ENCODE results near the gene IL12B. TPM values are rescaled to one million over a fixed set of nuclear protein-coding genes. Genes with fewer than 3 reads are reported as not detected.
A peak's percentile ranks its signal among the peaks of the same experiment; 100 is the strongest.

Gene IL12B
- total RNA-seq, 3 donors from 2014 or later (not counting 1 experiment from before 2014, with no cell fraction given): not detected

- no peaks in the 10 kb centered on the region for H3K27me3 Mint-ChIP-seq (ENCODE audit: low read depth in 2 of 2)
- TF ChIP-seq CTCF (IDR thresholded peaks at IDR 0.05): no peak
- Histone ChIP-seq H3K27me3 (ENCODE audit: control insufficient read depth, insufficient read depth, low read length) (no peaks in the 10 kb centered on the region), H3K9me3 (ENCODE audit: control insufficient read depth, insufficient read depth, low read length) (peaks cover 4% of the 10 kb centered on the region), H3K27ac (ENCODE audit: low read length) (no peak overlapping the region), H3K4me1 (ENCODE audit: control insufficient read depth, insufficient read depth, low read length) (peaks cover 44% of the 10 kb centered on the region), H3K4me3 (ENCODE audit: low read length) (no peak overlapping the region), H3K36me3 (ENCODE audit: control insufficient read depth, insufficient read depth, low read length) (no peaks in the 10 kb centered on the region)
- H3K27ac Mint-ChIP-seq: no peak overlapping the region
- H3K9me3 Mint-ChIP-seq: no peaks in the 10 kb centered on the region
- H3K36me3 Mint-ChIP-seq: no peaks in the 10 kb centered on the region
- ATAC-seq: no peak
- DNase-seq: no peak
- H3K4me1 Mint-ChIP-seq: peaks cover 60 to 64% of the 10 kb centered on the region in 2 donors
- intact Hi-C loops (cut with micrococcal nuclease): loop anchor here (10.0 kb wide), 1 partner anchor 435 kb away; no protein-coding TSS in a partner anchor
- 94% methylated on average over 2 of the region's 2 CpGs for WGBS (ENCODE audit: insufficient coverage)
- no peak overlapping the region for H3K4me3 Mint-ChIP-seq
Measured at GRCh38 chr5:159339460-159339859, 9.2 kb upstream of the IL12B start.

- intact Hi-C loops (cut with micrococcal nuclease): loop anchor here (10.0 kb wide), 1 partner anchor 437 kb away; no protein-coding TSS in a partner anchor
Measured at GRCh38 chr5:159338118-159338517, 7.8 kb upstream of the IL12B start.

GRCh38 chr5:159337016-159337955 lies 7.0 kb upstream of the IL12B start:
- H3K27ac ChIP-seq (ENCODE audit: low read length): peak overlapping the region; percentile 36
- no peak overlapping the region for H3K4me3 ChIP-seq (ENCODE audit: low read length)
- 9% methylated on average over 1 of the region's 1 CpG for WGBS (ENCODE audit: insufficient coverage)
- no peaks in the 10 kb centered on the region for H3K27me3 ChIP-seq (ENCODE audit: control insufficient read depth, insufficient read depth, low read length)
- Mint-ChIP-seq H3K27ac (peak overlapping the region; percentile 63 to 69), H3K4me3 (peak overlapping the region; percentile 69), H3K9me3 (no peaks in the 10 kb centered on the region), H3K27me3 (ENCODE audit: low read depth in 2 of 2) (no peaks in the 10 kb centered on the region), H3K36me3 (no peaks in the 10 kb centered on the region), H3K4me1 (peaks cover 54 to 55% of the 10 kb centered on the region in 2 donors)
- H3K9me3 ChIP-seq (ENCODE audit: control insufficient read depth, insufficient read depth, low read length): no peaks in the 10 kb centered on the region
- DNase-seq (peak in 1 of 2 donors; percentile 65), ATAC-seq (peak in 2 of 3 donors; percentile 21 to 49)
- H3K36me3 ChIP-seq (ENCODE audit: control insufficient read depth, insufficient read depth, low read length): no peaks in the 10 kb centered on the region
- intact Hi-C loops (cut with micrococcal nuclease): loop anchor here (10.0 kb wide), 1 partner anchor 438 kb away; no protein-coding TSS in a partner anchor
- no peak for TF ChIP-seq CTCF (IDR thresholded peaks at IDR 0.05)
- H3K4me1 ChIP-seq (ENCODE audit: control insufficient read depth, insufficient read depth, low read length): peaks cover 41% of the 10 kb centered on the region

More at GRCh38 chr5:159338118-159338517, 7.8 kb upstream of the IL12B start:
- no peaks in the 10 kb centered on the region for H3K27me3 Mint-ChIP-seq (ENCODE audit: low read depth in 2 of 2)
- no peak for TF ChIP-seq CTCF (IDR thresholded peaks at IDR 0.05)
- Histone ChIP-seq H3K36me3 (ENCODE audit: control insufficient read depth, insufficient read depth, low read length) (no peaks in the 10 kb centered on the region), H3K27ac (ENCODE audit: low read length) (peak overlapping the region; percentile 36), H3K4me1 (ENCODE audit: control insufficient read depth, insufficient read depth, low read length) (peaks cover 44% of the 10 kb centered on the region), H3K4me3 (ENCODE audit: low read length) (no peak overlapping the region), H3K9me3 (ENCODE audit: control insufficient read depth, insufficient read depth, low read length) (no peaks in the 10 kb centered on the region), H3K27me3 (ENCODE audit: control insufficient read depth, insufficient read depth, low read length) (no peaks in the 10 kb centered on the region)
- DNase-seq (no peak), ATAC-seq (no peak)
- H3K27ac Mint-ChIP-seq: peak overlapping the region; percentile 63 to 69
- H3K4me3 Mint-ChIP-seq: peak overlapping the region; percentile 69
- H3K9me3 Mint-ChIP-seq: no peaks in the 10 kb centered on the region
- no peaks in the 10 kb centered on the region for H3K36me3 Mint-ChIP-seq
- peaks cover 57 to 60% of the 10 kb centered on the region in 2 donors for H3K4me1 Mint-ChIP-seq

All from natural killer cell (primary cell).